Neural cell (in vitro differentiated cells): Measurements from ENCODE around the gene SAMD14.

Source experiments
- CTCF ChIP-seq: fragments of 450-650 bp; IDR thresholded peaks from 2 replicates; pipeline ENCODE4 v1.5.1; 2014; ENCODE audit warnings: antibody characterized with exemption, mild to moderate bottlenecking, moderate library complexity; ENCODE audit not compliant: poor library complexity, severe bottlenecking
- EZH2 ChIP-seq: fragments of 200-600, 300-800 bp; shearing (Covaris generic), sonication (generic); IDR thresholded peaks from 2 replicates; pipeline ENCODE4 v1.6.1; 2014; ENCODE audit warnings: antibody characterized with exemption, low read length, borderline replicate concordance, mild to moderate bottlenecking; ENCODE audit not compliant: insufficient read depth, poor library complexity, severe bottlenecking
- POLR2AphosphoS5 ChIP-seq: IDR thresholded peaks from 2 replicates; pipeline ENCODE4 v1.6.1; 2012
- RAD21 ChIP-seq: fragments of 450-650 bp; conservative IDR thresholded peaks from 2 replicates; pipeline ENCODE4 v1.6.1; 2014; ENCODE audit warnings: antibody characterized with exemption, mild to moderate bottlenecking, moderate library complexity
- REST ChIP-seq: IDR thresholded peaks from 2 replicates; pipeline ENCODE4 v1.6.1; 2012; ENCODE audit warnings: borderline replicate concordance
- SMC3 ChIP-seq: fragments of 450-650 bp; conservative IDR thresholded peaks from 2 replicates; pipeline ENCODE4 v1.6.1; 2014; ENCODE audit warnings: antibody characterized with exemption, mild to moderate bottlenecking, moderate library complexity; ENCODE audit not compliant: poor library complexity
- TAF1 ChIP-seq: IDR thresholded peaks from 2 replicates; pipeline ENCODE4 v1.6.1; 2012; ENCODE audit warnings: low read depth

GRCh38 chr17:50093246-50093645, 36.7 kb downstream of the SAMD14 start:
- TF ChIP-seq EZH2: no peak
- no peak for TF ChIP-seq CTCF
- no peak for TF ChIP-seq SMC3
- no peak for TF ChIP-seq RAD21
- no peak for TF ChIP-seq POLR2AphosphoS5
- TF ChIP-seq TAF1: no peak
- no peak for TF ChIP-seq REST
